Ascending aorta (tissue), 2 donors: ENCODE measurements around the gene CACNA2D2. TPM values are rescaled to one million over a fixed set of nuclear protein-coding genes. Genes with fewer than 3 reads are reported as not detected.

Experiments used
- DNase-seq, 2 donors: peaks; one replicate each; pipeline ENCODE4 v3.0.0-alpha.2; 2019; ENCODE audit warnings: low spot score in 2 of 2
- H3K27ac ChIP-seq, 2 donors: fragments of 200-600 bp; sonication (generic); one replicate each; pipeline ENCODE4 v1.5.1; 2016 to 2017; ENCODE audit warnings: mild to moderate bottlenecking in 1 of 2
- H3K27me3 ChIP-seq: fragments of 200-600 bp; sonication (generic); one replicate; pipeline ENCODE4 v1.5.1; 2017
- H3K36me3 ChIP-seq, 2 donors: fragments of 200-600 bp; sonication (generic); one replicate each; pipeline ENCODE4 v1.5.1; 2016
- H3K4me1 ChIP-seq, 2 donors: fragments of 200-600 bp; sonication (generic); one replicate each; pipeline ENCODE4 v1.5.1; 2016 to 2017; ENCODE audit warnings: mild to moderate bottlenecking in 1 of 2
- H3K4me3 ChIP-seq, 2 donors: fragments of 200-600 bp; sonication (generic); one replicate each; pipeline ENCODE4 v1.5.1; 2016 to 2017; ENCODE audit warnings: mild to moderate bottlenecking in 1 of 2
- H3K9me3 ChIP-seq, 2 donors: fragments of 200-600 bp; sonication (generic); one replicate each; pipeline ENCODE4 v1.5.1; 2016
- CTCF ChIP-seq, 3 experiments: fragments of 200-600 bp in 2 of 3; fragments of 450-650 bp in 1 of 3; sonication (generic) in 2 of 3; IDR thresholded peaks; one replicate each; pipeline ENCODE4 v1.5.1; 2016 to 2019; ENCODE audit warnings: antibody characterized with exemption in 3 of 3, mild to moderate bottlenecking in 1 of 3, moderate library complexity in 1 of 3
- intact Hi-C: fragments of 100-400 bp; cut with DNase I; formaldehyde crosslinking; loops from one replicate; pipeline ENCODE4 v1.15.1; 2023
- total RNA-seq: library from RNA; depleted of rRNA; stranded (reverse); fragments of >200 nt; gene quantifications from one replicate; pipeline ENCODE4 v1.1.0, GENCODE V29; 2016

The CACNA2D2 gene
- total RNA-seq, 1 donor from 2014 or later = 0.85 TPM

- H3K4me1 ChIP-seq = no peaks in the 10 kb centered on the region
- intact Hi-C loops = no loop called here
- DNase-seq = no peak
- no peak overlapping the region for H3K4me3 ChIP-seq
- no peak overlapping the region for H3K27ac ChIP-seq
- TF ChIP-seq CTCF (IDR thresholded peaks at IDR 0.05) = no peak
- no peaks in the 10 kb centered on the region for H3K9me3 ChIP-seq
- no peaks in the 10 kb centered on the region for H3K36me3 ChIP-seq
- H3K27me3 ChIP-seq = no peaks in the 10 kb centered on the region
Measured at GRCh38 chr3:50481992-50482391, 21.4 kb downstream of the CACNA2D2 start.

GRCh38 chr3:50480471-50480870, 23.0 kb downstream of the CACNA2D2 start:
- H3K27me3 ChIP-seq = no peaks in the 10 kb centered on the region
- H3K36me3 ChIP-seq = no peaks in the 10 kb centered on the region
- H3K4me3 ChIP-seq = no peak overlapping the region
- H3K27ac ChIP-seq = no peak overlapping the region
- no peaks in the 10 kb centered on the region for H3K9me3 ChIP-seq
- DNase-seq = no peak
- intact Hi-C loops = no loop called here
- no peak for TF ChIP-seq CTCF (IDR thresholded peaks at IDR 0.05)
- no peaks in the 10 kb centered on the region for H3K4me1 ChIP-seq

GRCh38 chr3:50479523-50479922, 23.9 kb downstream of the CACNA2D2 start:
- H3K9me3 ChIP-seq = no peaks in the 10 kb centered on the region
- peaks cover 0 to 5% of the 10 kb centered on the region in 2 donors for H3K4me1 ChIP-seq
- no peak for DNase-seq
- no peak overlapping the region for H3K27ac ChIP-seq
- no peaks in the 10 kb centered on the region for H3K27me3 ChIP-seq
- no peak for TF ChIP-seq CTCF (IDR thresholded peaks at IDR 0.05)
- H3K36me3 ChIP-seq = no peaks in the 10 kb centered on the region
- intact Hi-C loops = no loop called here
- no peak overlapping the region for H3K4me3 ChIP-seq

- Histone ChIP-seq H3K4me1 (peaks cover 0 to 10% of the 10 kb centered on the region in 2 donors), H3K27ac (no peak overlapping the region), H3K27me3 (no peaks in the 10 kb centered on the region), H3K4me3 (no peak overlapping the region), H3K9me3 (no peaks in the 10 kb centered on the region), H3K36me3 (no peaks in the 10 kb centered on the region)
- no peak for TF ChIP-seq CTCF (IDR thresholded peaks at IDR 0.05)
- intact Hi-C loops = no loop called here
- no peak for DNase-seq
Measured at GRCh38 chr3:50478671-50479260, 24.7 kb downstream of the CACNA2D2 start.

- DNase-seq = no peak
- intact Hi-C loops = no loop called here
- Histone ChIP-seq H3K4me1 (peaks cover 0 to 12% of the 10 kb centered on the region in 2 donors), H3K27ac (no peak overlapping the region), H3K27me3 (no peaks in the 10 kb centered on the region), H3K4me3 (no peak overlapping the region), H3K9me3 (no peaks in the 10 kb centered on the region), H3K36me3 (no peaks in the 10 kb centered on the region)
- no peak for TF ChIP-seq CTCF (IDR thresholded peaks at IDR 0.05)
Measured at GRCh38 chr3:50478051-50478450, 25.4 kb downstream of the CACNA2D2 start.

GRCh38 chr3:50475348-50475747, 28.1 kb downstream of the CACNA2D2 start:
- Histone ChIP-seq H3K36me3 (no peaks in the 10 kb centered on the region), H3K4me1 (peaks cover 0 to 12% of the 10 kb centered on the region in 2 donors), H3K27me3 (no peaks in the 10 kb centered on the region), H3K4me3 (no peak overlapping the region), H3K9me3 (no peaks in the 10 kb centered on the region), H3K27ac (peak overlapping the region; percentile 86 to 89)
- intact Hi-C loops = no loop called here
- no peak for DNase-seq
- no peak for TF ChIP-seq CTCF (IDR thresholded peaks at IDR 0.05)
